SU-DHL-6 (cell line): ENCODE results near the gene TTLL8.

Experiments used
- H2AFZ ChIP-seq: fragments of 200-600 bp; sonication (generic); 2 replicates; pipeline ENCODE4 v1.6.1; 2014; ENCODE audit warnings: low read depth, mild to moderate bottlenecking, moderate library complexity, mixed read lengths, antibody characterized with exemption, low read length; ENCODE audit not compliant: severe bottlenecking
- H3F3A ChIP-seq: fragments of 200-600 bp; shearing (Covaris generic); 2 replicates; pipeline ENCODE4 v1.6.0; 2016; ENCODE audit warnings: antibody characterized with exemption, mild to moderate bottlenecking; ENCODE audit not compliant: insufficient read depth
- H3K27ac ChIP-seq: fragments of 200-600 bp; sonication (generic); 2 replicates; pipeline ENCODE4 v1.5.1; 2016; ENCODE audit warnings: low read depth, mild to moderate bottlenecking, low read length, moderate library complexity, mixed read lengths
- H3K27me3 ChIP-seq: fragments of 200-600 bp; sonication (generic), shearing (Covaris generic); 2 replicates; pipeline ENCODE4 v1.6.0; 2014; ENCODE audit warnings: mild to moderate bottlenecking, low read length
- H3K36me3 ChIP-seq: fragments of 200-600 bp; sonication (generic); 2 replicates; pipeline ENCODE4 v1.6.1; 2014; ENCODE audit warnings: mild to moderate bottlenecking, low read length, mixed read lengths
- H3K4me2 ChIP-seq: fragments of 300-600, 200-600 bp; shearing (Covaris generic), sonication (generic); 2 replicates; pipeline ENCODE4 v1.6.0; 2014; ENCODE audit warnings: low read length, low read depth, mild to moderate bottlenecking; ENCODE audit not compliant: poor library complexity, severe bottlenecking
- H3K4me3 ChIP-seq: fragments of 200-600 bp; sonication (generic); 2 replicates; pipeline ENCODE4 v1.5.1; 2014; ENCODE audit warnings: antibody characterized with exemption, low read length, mild to moderate bottlenecking, mixed read lengths; ENCODE audit not compliant: insufficient read depth, poor library complexity, severe bottlenecking
- H3K79me2 ChIP-seq: fragments of 200-600 bp; sonication (generic); 2 replicates; pipeline ENCODE4 v1.6.1; 2014; ENCODE audit warnings: mild to moderate bottlenecking, low read length, moderate library complexity; ENCODE audit not compliant: insufficient read depth
- H3K9ac ChIP-seq: fragments of 200-600 bp; sonication (generic); 2 replicates; pipeline ENCODE4 v1.7.0; 2014; ENCODE audit warnings: mild to moderate bottlenecking, low read length
- H3K9me2 ChIP-seq: fragments of 200-600 bp; sonication (generic); replicated peaks from 2 replicates; pipeline ENCODE4 v1.6.1; 2014; ENCODE audit warnings: low read length; ENCODE audit not compliant: insufficient read depth
- H3K9me3 ChIP-seq: fragments of 200-600 bp; sonication (generic); 2 replicates; pipeline ENCODE4 v1.6.1; 2014; ENCODE audit warnings: low read length, mixed read lengths; ENCODE audit not compliant: insufficient read depth
- H4K20me1 ChIP-seq: fragments of 200-600 bp; sonication (generic); 2 replicates; pipeline ENCODE4 v1.6.1; 2014; ENCODE audit warnings: low read depth, mild to moderate bottlenecking, antibody characterized with exemption, low read length, moderate library complexity, mixed read lengths
- CTCF ChIP-seq: fragments of 200-600 bp; sonication (generic); IDR thresholded peaks from one replicate; pipeline ENCODE4 v1.5.1; 2017; ENCODE audit warnings: antibody characterized with exemption, mild to moderate bottlenecking, low read length, moderate library complexity; ENCODE audit not compliant: insufficient read depth, poor library complexity, severe bottlenecking
- EZH2phosphoT487 ChIP-seq: fragments of 200-600 bp; sonication (generic), shearing (Covaris generic); conservative IDR thresholded peaks from 2 replicates; pipeline ENCODE4 v1.6.1; 2018; ENCODE audit warnings: mild to moderate bottlenecking, antibody characterized with exemption, low read length, moderate library complexity, mixed read lengths

Gene TTLL8

GRCh38 chr22:49996518-49997250 lies 61.4 kb downstream of the TTLL8 start:
- no peaks in the 10 kb centered on the region for H3K9me2 ChIP-seq
- H3K79me2 ChIP-seq: no peaks in the 10 kb centered on the region
- no peak overlapping the region for H3K27ac ChIP-seq
- no peak overlapping the region for H2AFZ ChIP-seq
- no peaks in the 10 kb centered on the region for H3K36me3 ChIP-seq
- H4K20me1 ChIP-seq: no peaks in the 10 kb centered on the region
- H3K4me2 ChIP-seq: no peak overlapping the region
- no peaks in the 10 kb centered on the region for H3F3A ChIP-seq
- H3K9ac ChIP-seq: no peak overlapping the region
- H3K9me3 ChIP-seq: no peaks in the 10 kb centered on the region
- TF ChIP-seq CTCF (no peak), EZH2phosphoT487 (no peak)
- H3K27me3 ChIP-seq: no peaks in the 10 kb centered on the region
- no peak overlapping the region for H3K4me3 ChIP-seq

- Histone ChIP-seq H3K4me3 (no peak overlapping the region), H2AFZ (no peak overlapping the region), H3K79me2 (no peaks in the 10 kb centered on the region), H3K36me3 (no peaks in the 10 kb centered on the region), H3K27ac (no peak overlapping the region), H3K9ac (no peak overlapping the region), H3K27me3 (no peaks in the 10 kb centered on the region), H4K20me1 (no peaks in the 10 kb centered on the region), H3K4me2 (no peak overlapping the region), H3K9me2 (no peaks in the 10 kb centered on the region), H3K9me3 (no peaks in the 10 kb centered on the region), H3F3A (no peaks in the 10 kb centered on the region)
- TF ChIP-seq EZH2phosphoT487 (no peak), CTCF (no peak)
Measured at GRCh38 chr22:49996119-49996517, 62.0 kb downstream of the TTLL8 start.

GRCh38 chr22:49995361-49996118 lies 62.6 kb downstream of the TTLL8 start:
- Histone ChIP-seq H3K9me3 (no peaks in the 10 kb centered on the region), H3K27ac (no peak overlapping the region), H4K20me1 (no peaks in the 10 kb centered on the region), H3K27me3 (no peaks in the 10 kb centered on the region), H3K36me3 (no peaks in the 10 kb centered on the region), H3K4me3 (no peak overlapping the region), H3F3A (no peaks in the 10 kb centered on the region), H3K9me2 (no peaks in the 10 kb centered on the region), H3K79me2 (no peaks in the 10 kb centered on the region), H3K4me2 (no peak overlapping the region), H2AFZ (no peak overlapping the region), H3K9ac (no peak overlapping the region)
- TF ChIP-seq EZH2phosphoT487 (no peak), CTCF (no peak)
